Activated CD4-positive, alpha-beta T cell treated with anti-CD3 and anti-CD28 coated beads for 4 hours (primary cell): ENCODE results near the gene CAV2.

ENCODE experiments used
- DNase-seq, 2 donors: peaks; one replicate each; pipeline ENCODE4 v3.0.0-alpha.2; 2020

Gene CAV2

DNA sequence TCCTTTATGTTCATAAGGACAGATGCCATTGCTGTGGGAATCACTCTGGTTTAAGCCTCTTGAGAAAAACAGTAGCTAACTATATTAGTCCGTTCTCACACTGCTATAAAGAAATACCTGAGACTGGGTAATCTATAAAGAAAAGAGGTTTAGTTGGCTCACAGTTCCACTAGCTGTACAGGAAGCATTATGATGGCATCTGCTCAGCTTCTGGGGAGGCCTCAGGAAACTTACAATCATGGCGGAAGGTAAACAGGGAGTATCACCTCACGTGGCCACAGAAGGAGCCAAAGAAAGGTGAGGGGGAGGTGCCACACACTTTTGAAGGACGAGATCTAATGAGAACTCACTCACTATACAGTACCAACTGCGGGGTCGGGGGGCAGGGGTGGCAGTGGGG is 2.9 kb upstream of the CAV2 start:
- no peak for DNase-seq

GRCh38 chr7:116497708-116498107 is 1.8 kb upstream of the CAV2 start:
- DNase-seq: no peak

GRCh38 chr7:116500078-116500853 is 728 bp downstream of the CAV2 start:
- DNase-seq: peak in 1 of 2 donors; percentile 12

DNA sequence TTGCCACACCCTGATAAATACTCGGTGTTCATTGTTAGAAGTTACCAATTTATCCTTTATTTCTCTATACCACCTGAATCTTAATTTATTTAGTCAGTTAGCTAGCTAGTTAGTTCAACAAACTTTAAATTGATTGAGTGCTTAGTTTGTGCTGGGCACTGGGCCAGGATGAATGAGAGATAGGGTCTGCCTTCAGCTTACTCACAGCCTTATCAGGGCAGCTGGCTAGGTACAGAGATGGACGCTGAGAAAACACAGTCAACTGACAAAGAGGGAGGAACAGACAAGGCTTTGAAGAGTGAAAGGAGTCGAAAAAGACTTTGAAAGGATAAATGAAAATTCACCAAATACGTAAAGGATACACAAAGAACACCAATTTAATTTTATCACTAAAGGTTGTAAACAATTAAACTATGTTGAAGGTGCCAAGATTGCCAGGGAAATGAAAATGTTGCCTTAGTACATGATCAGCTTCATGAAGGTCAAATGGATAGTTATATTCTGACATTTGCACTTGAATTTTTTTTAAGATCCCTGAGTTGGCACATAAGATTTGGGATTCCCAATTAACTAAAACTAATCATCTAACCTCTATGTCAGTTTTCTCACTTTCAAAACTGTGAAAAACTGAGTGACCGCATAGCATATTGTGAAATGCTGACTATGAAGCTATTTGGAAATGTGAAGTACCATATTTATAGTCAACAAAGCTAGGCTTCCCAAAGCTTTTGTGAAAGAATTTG is 2.1 kb downstream of the CAV2 start:
- no peak for DNase-seq

- no peak for DNase-seq
These were observed 2.9 kb downstream of the CAV2 start for GRCh38 chr7:116502201-116503096.

DNA sequence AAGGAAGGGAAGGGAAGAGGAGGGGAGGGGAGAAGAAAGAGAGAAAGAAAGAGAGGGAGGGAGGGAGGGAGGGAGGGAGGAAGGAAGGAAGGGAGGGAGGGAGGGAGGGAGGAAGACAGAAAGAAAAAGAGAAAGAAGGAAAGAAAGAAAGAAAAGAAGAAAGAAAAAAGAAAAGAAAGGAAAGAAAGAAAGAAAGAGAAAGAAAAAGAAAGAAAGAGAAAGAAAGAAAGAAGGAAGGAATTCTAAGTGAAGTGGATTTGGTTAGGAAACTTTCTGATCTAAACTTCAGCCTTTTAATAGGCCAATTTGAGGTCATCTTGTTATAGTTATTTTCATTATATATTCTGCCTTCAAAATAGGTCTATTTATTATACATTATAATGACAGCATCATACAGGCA is 4.3 kb downstream of the CAV2 start:
- no peak for DNase-seq

- DNase-seq: no peak
These were observed 5.7 kb downstream of the CAV2 start for GRCh38 chr7:116505278-116505677.

DNA sequence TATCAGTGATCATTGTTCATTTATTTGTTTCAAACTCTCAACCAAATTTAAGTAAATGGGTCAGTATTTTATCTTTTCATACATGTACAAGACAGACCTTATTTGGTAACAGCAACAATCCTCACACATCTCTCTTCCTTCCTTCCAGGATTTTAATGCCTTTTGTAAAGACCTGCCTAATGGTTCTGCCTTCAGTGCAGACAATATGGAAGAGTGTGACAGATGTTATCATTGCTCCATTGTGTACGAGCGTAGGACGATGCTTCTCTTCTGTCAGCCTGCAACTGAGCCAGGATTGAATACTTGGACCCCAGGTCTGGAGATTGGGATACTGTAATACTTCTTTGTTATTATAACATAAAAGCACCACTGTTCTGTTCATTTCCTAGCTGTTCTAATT is 6.3 kb downstream of the CAV2 start:
- DNase-seq: no peak

DNA sequence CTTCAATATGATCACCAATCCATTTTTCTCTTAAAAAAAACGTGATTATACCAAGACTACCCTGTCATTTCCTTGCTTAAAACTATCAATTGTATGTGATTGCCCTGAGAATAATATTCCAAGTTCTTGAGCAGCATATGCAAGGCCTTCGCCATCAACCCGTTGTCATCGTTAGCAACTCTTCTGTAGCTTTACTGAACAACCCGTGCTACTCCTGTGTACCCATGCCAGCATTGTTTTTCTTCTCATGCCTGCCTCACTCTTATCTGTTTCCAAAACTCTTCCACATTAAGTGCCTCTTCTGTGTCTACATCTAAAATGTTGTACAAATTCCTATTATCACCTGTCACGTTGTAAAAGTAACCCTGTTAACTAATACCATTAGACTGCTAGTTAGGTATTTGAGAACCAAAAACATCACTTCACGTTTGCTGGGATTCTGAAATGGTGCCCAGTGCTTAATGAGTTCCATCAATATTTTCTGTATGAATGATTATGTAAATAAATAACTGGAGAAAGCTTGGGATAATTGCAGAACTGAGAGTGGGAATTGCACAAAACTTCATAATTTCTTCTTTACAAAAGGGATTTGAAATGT is 10.5 kb downstream of the CAV2 start:
- no peak for DNase-seq

- no peak for DNase-seq
These were observed 11.3 kb downstream of the CAV2 start for GRCh38 chr7:116510795-116511194.

- no peak for DNase-seq
These were observed 12.3 kb downstream of the CAV2 start for GRCh38 chr7:116511552-116512519.

GRCh38 chr7:116512520-116513188 is 13.1 kb downstream of the CAV2 start:
- DNase-seq: no peak

DNA sequence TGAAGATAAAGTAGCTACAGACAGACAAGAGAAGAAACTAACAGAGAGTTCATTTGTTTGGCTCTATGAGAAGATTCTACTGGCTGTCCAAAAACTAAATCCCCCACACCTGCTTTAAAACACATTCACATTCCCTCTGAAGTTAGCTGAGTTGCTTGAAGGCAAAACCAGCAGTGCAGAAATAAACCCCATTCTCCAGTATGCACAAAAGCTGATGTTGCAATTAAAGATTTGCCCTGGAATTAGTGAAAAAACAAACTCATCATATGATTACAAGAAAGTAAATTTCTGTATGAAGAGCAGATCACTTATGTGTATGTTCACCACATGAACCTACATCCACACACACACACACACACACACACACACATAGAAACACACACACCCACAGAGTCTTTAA is 16.0 kb downstream of the CAV2 start:
- DNase-seq: no peak

DNA sequence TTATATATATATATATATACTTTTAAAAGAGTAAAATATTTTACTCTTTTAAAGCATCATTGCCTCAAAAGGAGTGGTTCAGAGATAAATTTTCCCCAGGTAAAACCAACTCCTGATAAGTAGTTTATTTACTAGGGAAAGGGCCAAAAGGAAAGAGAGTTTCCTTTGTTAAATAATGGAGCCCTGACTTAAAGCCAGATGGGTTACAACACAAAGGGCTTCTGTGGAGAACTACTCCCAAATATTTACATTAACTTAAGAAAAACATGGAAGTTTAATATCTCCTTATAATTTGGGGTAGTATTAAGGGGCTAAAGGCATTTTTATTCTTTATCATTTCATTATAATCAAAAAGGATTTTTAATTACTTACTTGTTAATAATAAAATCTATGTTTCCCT is 16.8 kb downstream of the CAV2 start:
- no peak for DNase-seq

GRCh38 chr7:116517626-116518025 is 18.1 kb downstream of the CAV2 start:
- no peak for DNase-seq

DNA sequence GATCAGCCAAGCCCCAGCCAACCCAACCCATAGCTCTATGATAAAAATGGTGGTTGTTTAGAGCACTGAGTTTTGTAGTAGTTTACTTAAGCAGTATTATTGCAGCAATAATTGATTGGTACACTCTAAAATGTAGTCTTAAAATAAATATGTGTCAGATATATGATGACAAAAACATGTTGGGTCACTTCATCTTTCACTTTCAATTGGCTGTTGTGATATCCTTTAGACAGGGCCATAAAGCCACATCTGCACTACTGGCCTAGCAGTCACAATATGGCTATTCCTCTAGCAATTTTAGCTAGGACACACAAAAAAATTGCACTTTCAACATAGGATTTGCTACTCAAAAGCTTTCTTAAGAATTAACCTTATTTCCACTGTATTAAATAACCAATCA is 19.4 kb downstream of the CAV2 start:
- no peak for DNase-seq

DNA sequence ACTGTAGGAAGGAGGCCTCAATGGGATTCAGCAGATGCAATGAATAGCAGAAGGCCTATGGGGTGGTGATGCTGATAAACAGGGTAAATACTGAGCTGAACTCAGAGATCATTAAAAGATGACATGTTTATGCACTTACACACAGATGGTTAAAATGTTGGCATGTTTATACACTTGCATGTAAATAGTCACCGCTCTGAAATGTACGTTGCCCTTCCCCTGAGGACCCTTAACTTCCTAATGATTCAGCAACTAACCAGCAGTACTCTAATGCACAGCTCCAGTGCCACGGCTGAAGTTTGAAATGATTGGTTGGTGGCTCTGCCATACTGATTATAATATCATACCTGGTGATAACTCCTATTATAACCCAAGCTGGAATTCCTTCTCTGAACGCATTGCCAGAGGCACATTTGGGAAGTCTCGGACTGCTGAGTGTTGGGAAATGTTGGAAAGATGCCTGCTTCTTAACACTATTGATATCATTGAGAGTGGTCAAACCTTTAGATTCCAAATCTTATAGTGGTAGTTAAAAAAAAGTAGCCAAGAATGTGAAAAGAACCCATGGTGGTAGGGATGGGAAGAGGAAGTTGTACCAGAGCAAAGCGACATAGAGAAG is 21.6 kb downstream of the CAV2 start:
- DNase-seq: no peak

DNA sequence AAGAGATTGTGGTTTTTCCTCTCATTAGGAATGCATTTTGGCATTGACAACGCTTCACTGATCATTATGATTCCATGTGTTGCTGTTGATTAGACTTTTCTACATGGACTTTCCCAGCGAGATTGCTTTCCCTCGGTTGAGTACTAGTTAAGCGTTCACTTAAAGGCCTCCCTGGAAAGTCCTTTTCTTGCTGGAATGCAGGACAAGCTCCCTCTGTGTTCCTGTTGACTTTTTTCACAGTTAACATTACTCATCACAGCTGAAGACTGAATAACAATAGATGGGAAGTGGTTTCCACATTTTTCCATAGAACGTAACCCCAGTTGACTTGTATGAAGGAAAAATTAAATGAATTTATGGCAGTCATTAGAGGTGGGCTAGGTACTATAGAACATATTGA is 22.7 kb downstream of the CAV2 start:
- no peak for DNase-seq

DNA sequence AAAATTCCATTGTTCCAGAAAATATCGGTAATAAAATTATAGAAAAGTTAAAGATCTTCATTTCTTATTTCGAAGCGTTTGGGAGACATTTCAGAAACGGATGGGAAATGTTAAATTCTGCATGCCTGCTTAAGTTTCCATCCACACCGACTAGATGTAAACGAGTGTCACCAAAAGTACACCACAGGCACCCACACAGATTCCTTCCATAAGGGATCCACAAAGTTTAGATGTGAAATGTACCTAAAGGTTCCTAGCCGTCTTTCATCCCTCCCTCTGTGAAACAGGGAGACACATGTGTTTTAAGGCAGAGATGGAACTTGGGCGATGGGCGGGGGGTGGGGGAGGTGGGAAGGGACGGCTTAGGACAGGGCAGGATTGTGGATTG is 24.7 kb downstream of the CAV2 start:
- DNase-seq: no peak

- DNase-seq: peak; percentile 17 to 31
These were observed 25.2 kb downstream of the CAV2 start, which contains the start of gene CAV1 for GRCh38 chr7:116524609-116525297. CAV1 (plus strand) TSS chr7:116525036; CDS start chr7:116525063, 27 bp downstream.
